Sigmoid colon (tissue), 7 donors: ENCODE measurements around the gene TDRD7. TPM values are rescaled to one million over a fixed set of nuclear protein-coding genes. Genes with fewer than 3 reads are reported as not detected.

ENCODE experiments used
- DNase-seq: peaks from one replicate; pipeline ENCODE4 v3.0.0-alpha.2; 2019
- H3K27ac ChIP-seq, 4 donors: fragments of 200-600 bp; sonication (generic); one replicate each; pipeline ENCODE4 v1.5.1; 2016 to 2019; ENCODE audit warnings: mild to moderate bottlenecking in 1 of 4
- H3K27me3 ChIP-seq, 3 donors: fragments of 200-600 bp; sonication (generic); one replicate each; pipeline ENCODE4 v1.5.1; 2019; ENCODE audit warnings: mild to moderate bottlenecking in 1 of 3
- H3K36me3 ChIP-seq, 4 donors: fragments of 200-600 bp; sonication (generic); one replicate each; pipeline ENCODE4 v1.5.1; 2016 to 2019
- H3K4me1 ChIP-seq, 4 donors: fragments of 200-600 bp; sonication (generic); one replicate each; pipeline ENCODE4 v1.5.1; 2017 to 2019
- H3K4me3 ChIP-seq, 4 donors: fragments of 200-600 bp; sonication (generic); one replicate each; pipeline ENCODE4 v1.5.1; 2017 to 2019; ENCODE audit warnings: mild to moderate bottlenecking in 2 of 4, moderate library complexity in 1 of 4
- H3K9me3 ChIP-seq, 4 donors: fragments of 200-600 bp in 3 of 4; sonication (generic) in 3 of 4; one replicate each; pipeline versions ENCODE4 v1.5.1 to v1.6.1; 2013 to 2019
- CTCF ChIP-seq, 4 experiments: fragments of 450-650 bp in 3 of 4; fragments of 200-600 bp in 1 of 4; IDR thresholded peaks; one replicate each; pipeline ENCODE4 v1.5.1; 2016 to 2019; ENCODE audit warnings: antibody characterized with exemption in 4 of 4, mild to moderate bottlenecking in 3 of 4, moderate library complexity in 2 of 4
- EP300 ChIP-seq, 4 donors: sonication (generic); formaldehyde crosslinking; IDR thresholded peaks; one replicate each; pipeline ENCODE4 v1.6.1; 2017; ENCODE audit warnings: antibody characterized with exemption in 4 of 4
- POLR2A ChIP-seq, 2 donors: fragments of 450-650 bp; IDR thresholded peaks; one replicate each; pipeline ENCODE4 v1.6.1; 2016; ENCODE audit warnings: antibody characterized with exemption in 2 of 2, mild to moderate bottlenecking in 2 of 2, moderate library complexity in 2 of 2
- POLR2AphosphoS5 ChIP-seq, 4 donors: sonication (generic); formaldehyde crosslinking; IDR thresholded peaks; one replicate each; pipeline ENCODE4 v1.6.1; 2017; ENCODE audit warnings: antibody characterized with exemption in 4 of 4
- WGBS, 2 donors: extraction: QIAGEN DNeasy Blood & Tissue Kit; methylation state at CpG; one replicate each; pipeline ENCODE4 v1.1.7; 2013; 5-methylcytosine and 5-hydroxymethylcytosine counted together
- intact Hi-C: fragments of 100-400 bp; cut with DNase I; formaldehyde crosslinking; loops from one replicate; pipeline ENCODE4 v1.15.1; 2023
- polyA plus RNA-seq, 3 donors: library from polyadenylated mRNA; stranded (reverse); fragments of 200-250 nt; gene quantifications; one replicate each; pipeline ENCODE4 v1.2.3, GENCODE V29; 2013
- total RNA-seq, 4 donors: library from RNA; depleted of rRNA; stranded (reverse); fragments of >200 nt; gene quantifications; one replicate each; pipeline ENCODE4 v1.1.0, GENCODE V29; 2016
- donor health status: healthy with polysubstance abuse.
- donor health status: Bipolar disorder and iron deficiency.
- donor health status: healthy.

TDRD7 gene
- total RNA-seq (10 to 100 TPM; 10.5 to 20.9 (median 15.3) TPM), polyA plus RNA-seq (10 to 100 TPM; 15.5 to 25.7 (median 19.2) TPM)

GRCh38 chr9:97411789-97412625, at the start of gene TDRD7:
TDRD7 (plus strand) TSS chr9:97412096; CDS start chr9:97428466, 16,370 bp downstream.
- Histone ChIP-seq H3K27ac (peak within 1 kb of the TSS; percentile 87 to 91 (median 91)), H3K4me1 (peaks cover 0 to 15% (median 8%) of the 10 kb centered on the region in 4 donors), H3K9me3 (no peaks in the 10 kb centered on the region), H3K4me3 (peak within 1 kb of the TSS; percentile 84 to 100 (median 94)), H3K36me3 (no peaks in the 10 kb centered on the region), H3K27me3 (peaks cover 0 to 4% (median 0%) of the 10 kb centered on the region in 3 donors)
- TF ChIP-seq EP300 (IDR thresholded peaks at IDR 0.05) (no peak), POLR2AphosphoS5 (IDR thresholded peaks at IDR 0.05) (peak in 3 of 4 donors; percentile 25 to 41 (median 40)), CTCF (IDR thresholded peaks at IDR 0.05) (peak; percentile 87 to 99 (median 93))
- intact Hi-C loops: loop anchor here (2.0 to 5.0 kb wide), 3 partner anchors 175 to 555 kb away; no protein-coding TSS in a partner anchor
- peak; percentile 91 for DNase-seq
- WGBS, 2 donors: 0% methylated on average over 115 of the region's 115 CpGs

- H3K36me3 ChIP-seq: peaks cover 0 to 73% (median 0%) of the 10 kb centered on the region in 4 donors
- no peaks in the 10 kb centered on the region for H3K9me3 ChIP-seq
- TF ChIP-seq POLR2A (IDR thresholded peaks at IDR 0.05) (no peak), CTCF (IDR thresholded peaks at IDR 0.05) (no peak), EP300 (IDR thresholded peaks at IDR 0.05) (no peak), POLR2AphosphoS5 (IDR thresholded peaks at IDR 0.05) (no peak)
- no peak overlapping the region for H3K4me3 ChIP-seq
- H3K4me1 ChIP-seq: no peaks in the 10 kb centered on the region
- no peak for DNase-seq
- intact Hi-C loops: no loop called here
- H3K27me3 ChIP-seq: no peaks in the 10 kb centered on the region
- WGBS, 2 donors: 92 to 96% methylated on average over 5 of the region's 5 CpGs
- no peak overlapping the region for H3K27ac ChIP-seq
These were observed 48.9 kb upstream of the TDRD7 start for GRCh38 chr9:97362777-97363545.

- DNase-seq: no peak
- TF ChIP-seq POLR2A (IDR thresholded peaks at IDR 0.05): no peak
- TF ChIP-seq CTCF (IDR thresholded peaks at IDR 0.05): no peak
- Histone ChIP-seq H3K9me3 (no peaks in the 10 kb centered on the region), H3K4me1 (no peaks in the 10 kb centered on the region), H3K27me3 (no peaks in the 10 kb centered on the region), H3K4me3 (no peak overlapping the region), H3K36me3 (peaks cover 0 to 69% (median 0%) of the 10 kb centered on the region in 4 donors), H3K27ac (no peak overlapping the region)
- intact Hi-C loops: no loop called here
- 85 to 90% methylated on average over 11 of the region's 11 CpGs for WGBS, 2 donors
These were observed 48.1 kb upstream of the TDRD7 start for GRCh38 chr9:97363661-97364299.

GRCh38 chr9:97364769-97365490, 47.0 kb upstream of the TDRD7 start:
- Histone ChIP-seq H3K9me3 (no peaks in the 10 kb centered on the region), H3K27me3 (no peaks in the 10 kb centered on the region), H3K27ac (no peak overlapping the region), H3K36me3 (peaks cover 0 to 63% (median 1%) of the 10 kb centered on the region in 4 donors), H3K4me1 (no peaks in the 10 kb centered on the region), H3K4me3 (no peak overlapping the region)
- no peak for DNase-seq
- TF ChIP-seq POLR2AphosphoS5 (IDR thresholded peaks at IDR 0.05): no peak
- TF ChIP-seq EP300 (IDR thresholded peaks at IDR 0.05): no peak
- TF ChIP-seq CTCF (IDR thresholded peaks at IDR 0.05): no peak
- TF ChIP-seq POLR2A (IDR thresholded peaks at IDR 0.05): no peak
- intact Hi-C loops: no loop called here
- 34 to 73% methylated on average over 8 of the region's 8 CpGs for WGBS, 2 donors
